Measurements from ENCODE around the gene CDK5RAP2. TPM values are rescaled to one million over a fixed set of nuclear protein-coding genes. Genes with fewer than 3 reads are reported as not detected.
A peak's percentile ranks its signal among the peaks of the same experiment; 100 is the strongest.

The CDK5RAP2 gene
- total and polyA plus RNA-seq, 10 of the 15 experiments (the other 5 are each of a cell fraction or from before 2014, with no cell fraction given): 16.2 to 53.5 (median 34.5) TPM

- BruUV-seq (replicated peaks): no TSS peak
- no peaks in the 10 kb centered on the region for H3K27me3 ChIP-seq (replicated peaks in 1 of 2; ENCODE audit: control insufficient read depth in 2 of 2, insufficient read depth in 2 of 2, low read length in 1 of 2)
- H3K9ac ChIP-seq (ENCODE audit: control insufficient read depth, insufficient read depth, low read length): no peak overlapping the region
- ChIA-PET CTCF (no interaction called here), RAD21 (ENCODE audit: unreplicated experiment) (no interaction called here), POLR2A (no interaction called here), SMC1A (ENCODE audit: uncharacterized antibody, unreplicated experiment) (no interaction called here)
- no peak for FAIRE-seq
- H3K79me2 ChIP-seq (ENCODE audit: control insufficient read depth, insufficient read depth, low read length): no peaks in the 10 kb centered on the region
- 1% methylated on average over 3 of the region's 3 CpGs for WGBS (ENCODE audit: insufficient coverage, insufficient replicate concordance, low lambda C conversion rate, missing lambda C conversion rate)
- TF ChIP-seq POLR2AphosphoS2 (IDR thresholded peaks at IDR 0.05; ENCODE audit: low read depth, low read length) (no peak), RAD21 (IDR thresholded peaks at IDR 0.05; ENCODE audit: insufficient read depth, low read depth, low read length) (no peak), ETV6 (conservative IDR thresholded peaks at IDR 0.05 in 1 of 2, IDR thresholded peaks at IDR 0.05 in 1 of 2; ENCODE audit: borderline replicate concordance in 1 of 2, low read depth in 1 of 2) (no peak), MAX (IDR thresholded peaks at IDR 0.05; ENCODE audit: low read depth, low read length) (no peak), PAX5 (IDR thresholded peaks at IDR 0.05; ENCODE audit: borderline replicate concordance, low read depth, low read length) (no peak)
- no peaks in the 10 kb centered on the region for H4K20me1 ChIP-seq (ENCODE audit: control insufficient read depth, insufficient read depth)
- H3K27ac ChIP-seq (ENCODE audit: control insufficient read depth, insufficient read depth): no peak overlapping the region
- H3K9me3 ChIP-seq (replicated peaks; ENCODE audit: control insufficient read depth, insufficient read depth, low read length): no peaks in the 10 kb centered on the region; the same call in 2 of the 3 replicates
- intact Hi-C loops (cut with micrococcal nuclease; ENCODE audit: unreplicated experiment) (no loop called here), in situ Hi-C loops (cut with MboI) (no loop called here)
- ATAC-seq: no peak
- no peak overlapping the region for H3K4me2 ChIP-seq (ENCODE audit: control insufficient read depth, insufficient read depth)
- no peak overlapping the region for H2AFZ ChIP-seq (ENCODE audit: control insufficient read depth, low read depth, low read length)
- H3K36me3 ChIP-seq (ENCODE audit: control insufficient read depth in 2 of 2, insufficient read depth in 2 of 2, low read length in 1 of 2): no peaks in the 10 kb centered on the region
- H3K4me1 ChIP-seq (ENCODE audit: control insufficient read depth, insufficient read depth, low read length): no peaks in the 10 kb centered on the region
- no peak overlapping the region for H3K4me3 ChIP-seq
- DNase-seq (ENCODE audit: low read depth, low spot score): no peak
Observed at GRCh38 chr9:120369608-120370220, 210.3 kb downstream of the CDK5RAP2 start.

DNA sequence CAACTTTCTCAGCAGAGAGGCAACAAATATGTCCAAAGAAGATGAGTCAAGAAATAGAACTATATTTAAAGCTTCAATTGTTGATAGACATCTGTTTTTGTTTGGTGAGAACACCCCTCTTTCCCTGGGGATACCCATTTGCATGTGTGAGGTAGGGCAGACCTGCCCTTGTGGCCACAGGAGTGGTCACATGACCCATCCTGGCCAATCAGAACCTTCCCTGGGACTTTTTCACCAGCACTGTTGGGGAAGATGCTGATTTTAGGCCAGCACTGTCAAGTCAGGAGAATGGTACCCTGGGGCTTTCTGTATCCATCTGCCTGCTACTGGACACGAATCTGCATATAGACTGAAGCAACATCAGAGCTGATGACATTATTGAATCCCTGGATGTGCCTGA is 211.2 kb downstream of the CDK5RAP2 start:
- no peak for TF ChIP-seq POLR2A (IDR thresholded peaks at IDR 0.05; ENCODE audit: low read depth, low read length)
- TF ChIP-seq FOXM1 (IDR thresholded peaks at IDR 0.05; ENCODE audit: low read depth, low read length): no peak
- peak; percentile 49; the same call in 1 of the 2 replicates for TF ChIP-seq NFYB (IDR thresholded peaks at IDR 0.05; ENCODE audit: insufficient read depth, low read depth, low read length)
- TF ChIP-seq EZH2 (IDR thresholded peaks at IDR 0.05; ENCODE audit: borderline replicate concordance, control insufficient read depth, low read depth, low read length): no peak
- no peak for TF ChIP-seq NFYA (IDR thresholded peaks at IDR 0.05; ENCODE audit: borderline replicate concordance, low read depth, low read length)
- no peak for TF ChIP-seq BRCA1 (IDR thresholded peaks at IDR 0.05; ENCODE audit: low read depth, low read length)
- no peak for TF ChIP-seq SMAD1 (IDR thresholded peaks at IDR 0.05; ENCODE audit: low read depth, partially characterized antibody)
- TF ChIP-seq, protein P1, sequence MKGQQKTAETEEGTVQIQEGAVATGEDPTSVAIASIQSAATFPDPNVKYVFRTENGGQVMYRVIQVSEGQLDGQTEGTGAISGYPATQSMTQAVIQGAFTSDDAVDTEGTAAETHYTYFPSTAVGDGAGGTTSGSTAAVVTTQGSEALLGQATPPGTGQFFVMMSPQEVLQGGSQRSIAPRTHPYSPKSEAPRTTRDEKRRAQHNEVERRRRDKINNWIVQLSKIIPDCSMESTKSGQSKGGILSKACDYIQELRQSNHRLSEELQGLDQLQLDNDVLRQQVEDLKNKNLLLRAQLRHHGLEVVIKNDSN (IDR thresholded peaks at IDR 0.05; ENCODE audit: borderline replicate concordance, extremely low read length, insufficient read depth, low read depth, low read length): peak; percentile 21
- TF ChIP-seq TCF12 (IDR thresholded peaks at IDR 0.05; ENCODE audit: low read depth, low read length): no peak

More for the DNA sequence above, 211.2 kb downstream of the CDK5RAP2 start:
- Histone ChIP-seq H4K20me1 (ENCODE audit: control insufficient read depth, insufficient read depth) (no peaks in the 10 kb centered on the region), H3K36me3 (ENCODE audit: control insufficient read depth in 2 of 2, insufficient read depth in 2 of 2, low read length in 1 of 2) (no peaks in the 10 kb centered on the region), H3K9me3 (replicated peaks; ENCODE audit: control insufficient read depth, insufficient read depth, low read length) (no peaks in the 10 kb centered on the region; the same call in 2 of the 3 replicates), H3K27ac (ENCODE audit: control insufficient read depth, insufficient read depth) (no peak overlapping the region), H3K79me2 (ENCODE audit: control insufficient read depth, insufficient read depth, low read length) (no peaks in the 10 kb centered on the region), H2AFZ (ENCODE audit: control insufficient read depth, low read depth, low read length) (no peak overlapping the region), H3K4me3 (no peak overlapping the region), H3K9ac (ENCODE audit: control insufficient read depth, insufficient read depth, low read length) (no peak overlapping the region), H3K4me2 (ENCODE audit: control insufficient read depth, insufficient read depth) (no peak overlapping the region), H3K27me3 (replicated peaks in 1 of 2; ENCODE audit: control insufficient read depth in 2 of 2, insufficient read depth in 2 of 2, low read length in 1 of 2) (no peaks in the 10 kb centered on the region), H3K4me1 (ENCODE audit: control insufficient read depth, insufficient read depth, low read length) (no peaks in the 10 kb centered on the region)
- CTCF ChIA-PET: no interaction called here
- intact Hi-C loops (cut with micrococcal nuclease; ENCODE audit: unreplicated experiment): no loop called here
- POLR2A ChIA-PET: no interaction called here
- no peak for FAIRE-seq
- DNase-seq (ENCODE audit: low read depth, low spot score): no peak
- SMC1A ChIA-PET (ENCODE audit: uncharacterized antibody, unreplicated experiment): no interaction called here
- RAD21 ChIA-PET (ENCODE audit: unreplicated experiment): no interaction called here
- 12% methylated on average over 1 of the region's 1 CpG for WGBS (ENCODE audit: insufficient coverage, insufficient replicate concordance, low lambda C conversion rate, missing lambda C conversion rate)
- no TSS peak for BruUV-seq (replicated peaks)
- no peak for ATAC-seq
- in situ Hi-C loops (cut with MboI): no loop called here
